ENCODE results near the gene CCNJL. TPM values are rescaled to one million over a fixed set of nuclear protein-coding genes. Genes with fewer than 3 reads are reported as not detected.
A peak's percentile ranks its signal among the peaks of the same experiment; 100 is the strongest.

Gene CCNJL
- total and polyA plus RNA-seq, 2 donors (not counting 1 experiment from before 2014, with no cell fraction given) = 0.03 to 0.67 TPM

- peak; percentile 68 for ATAC-seq (ENCODE audit: low read depth)
- Mint-ChIP-seq H3K9me3 (ENCODE audit: insufficient read depth) (no peaks in the 10 kb centered on the region), H3K4me1 (peaks cover 25% of the 10 kb centered on the region), H3K27me3 (peaks cover 26% of the 10 kb centered on the region), H3K27ac (peak overlapping the region; percentile 55), H3K4me3 (peak overlapping the region; percentile 8)
- peak overlapping the region; percentile 44 for H2AFZ ChIP-seq (ENCODE audit: insufficient read depth, low read depth, low read length, poor library complexity, severe bottlenecking)
- H3K4me1 ChIP-seq (ENCODE audit: control insufficient read depth in 2 of 2, insufficient read depth in 2 of 2, low read length in 2 of 2) = peaks cover 16 to 22% of the 10 kb centered on the region in 2 donors
- no peak overlapping the region for H3K27ac ChIP-seq (ENCODE audit: low read length in 2 of 2)
- no peak overlapping the region for H3K9ac ChIP-seq (ENCODE audit: low read length)
- ChIA-PET CTCF (no interaction called here), POLR2A (no interaction called here)
- peak; percentile 16 for DNase-seq
- peak overlapping the region; percentile 17 for H3K4me2 ChIP-seq (replicated peaks; ENCODE audit: low read depth, low read length, poor library complexity, severe bottlenecking)
- intact Hi-C loops (cut with micrococcal nuclease) = no loop called here
- no peaks in the 10 kb centered on the region for H3K36me3 ChIP-seq (replicated peaks in 1 of 2; ENCODE audit: control extremely low read depth in 1 of 2, control insufficient read depth in 1 of 2, extremely low read depth in 1 of 2, insufficient read depth in 2 of 2, low read length in 1 of 2)
- H3K79me2 ChIP-seq (ENCODE audit: control insufficient read depth, insufficient read depth, low read length) = no peaks in the 10 kb centered on the region
- no peaks in the 10 kb centered on the region for H4K20me1 ChIP-seq (ENCODE audit: control insufficient read depth, insufficient read depth, low read length, poor library complexity, severe bottlenecking)
- 28% methylated on average over 16 of the region's 22 CpGs for WGBS (ENCODE audit: insufficient coverage)
- H3K9me3 ChIP-seq (ENCODE audit: control extremely low read depth in 1 of 3, control insufficient read depth in 2 of 3, insufficient read depth in 1 of 3, low read length in 2 of 3) = no peaks in the 10 kb centered on the region
- H3K4me3 ChIP-seq (ENCODE audit: control extremely low read depth in 1 of 5, extremely low read depth in 1 of 5, insufficient read depth in 1 of 5, low read depth in 2 of 5, low read length in 4 of 5) = no peak overlapping the region
- TF ChIP-seq CTCF (IDR thresholded peaks at IDR 0.05) (no peak), EZH2 (IDR thresholded peaks at IDR 0.05; ENCODE audit: borderline replicate concordance, insufficient read depth, low read depth, low read length, poor library complexity, severe bottlenecking) (no peak)
- H3K27me3 ChIP-seq (replicated peaks in 1 of 4; ENCODE audit: control extremely low read depth in 1 of 4, control insufficient read depth in 3 of 4, insufficient read depth in 4 of 4, low read length in 3 of 4) = peaks cover 0 to 17% (median 0%) of the 10 kb centered on the region in 4 experiments
Measured at GRCh38 chr5:160260881-160261815, 51.2 kb downstream of the CCNJL start.

Data from B cell (primary cell).